Activated naive CD8-positive, alpha-beta T cell treated with anti-CD3 and anti-CD28 coated beads for 36 hours (primary cell): ENCODE data around the gene ARL3. TPM values are rescaled to one million over a fixed set of nuclear protein-coding genes. Genes with fewer than 3 reads are reported as not detected.
A peak's percentile ranks its signal among the peaks of the same experiment; 100 is the strongest.
"Not testable (repeated sequence)": the region's sequence is repeated elsewhere in the genome, so short reads cannot be mapped to it uniquely, and the experiment has no call there.

Experiments
- DNase-seq: peaks from one replicate; pipeline ENCODE4 v3.0.0; 2021
- H3K27ac Mint-ChIP-seq: one replicate; pipeline ENCODE4 v1.8.0; 2022; ENCODE audit warnings: mild to moderate bottlenecking, moderate library complexity, mixed read lengths
- H3K27me3 Mint-ChIP-seq: one replicate; pipeline ENCODE4 v1.8.0; 2022; ENCODE audit warnings: mild to moderate bottlenecking, mixed read lengths
- H3K36me3 Mint-ChIP-seq: one replicate; pipeline ENCODE4 v1.8.0; 2021; ENCODE audit warnings: mild to moderate bottlenecking, mixed read lengths
- H3K4me1 Mint-ChIP-seq: one replicate; pipeline ENCODE4 v1.8.0; 2021; ENCODE audit warnings: mixed read lengths
- H3K4me3 Mint-ChIP-seq: one replicate; pipeline ENCODE4 v1.8.0; 2022; ENCODE audit warnings: mild to moderate bottlenecking, moderate library complexity, mixed read lengths
- H3K9me3 Mint-ChIP-seq: one replicate; pipeline ENCODE4 v1.8.0; 2022; ENCODE audit warnings: mixed read lengths
- total RNA-seq, 2 experiments: library from RNA; stranded (reverse); gene quantifications; one replicate each; pipeline ENCODE4 v1.2.3, GENCODE V29; 2021

The ARL3 gene
- total RNA-seq, 2 experiments from 2014 or later = 5.7 to 6.2 TPM

GRCh38 chr10:102743588-102744373 is 29.6 kb upstream of the ARL3 start, which contains the start of gene WBP1L:
TSS of gene WBP1L (plus strand) at chr10:102743948. CDS start at chr10:102744054, 106 bp downstream.
- Mint-ChIP-seq H3K4me1 (peaks cover 30% of the 10 kb centered on the region), H3K27me3 (no peaks in the 10 kb centered on the region), H3K4me3 (peak within 1 kb of the TSS; percentile 96), H3K27ac (peak within 1 kb of the TSS; percentile 90), H3K36me3 (peaks cover 12% of the 10 kb centered on the region), H3K9me3 (peaks cover 5% of the 10 kb centered on the region)
- peak; percentile 91 for DNase-seq

GRCh38 chr10:102743078-102743587 is 28.9 kb upstream of the ARL3 start:
- peaks cover 25% of the 10 kb centered on the region for H3K4me1 Mint-ChIP-seq
- peaks cover 5% of the 10 kb centered on the region for H3K36me3 Mint-ChIP-seq
- H3K9me3 Mint-ChIP-seq = peaks cover 5% of the 10 kb centered on the region
- no peaks in the 10 kb centered on the region for H3K27me3 Mint-ChIP-seq
- peak overlapping the region; percentile 96 for H3K4me3 Mint-ChIP-seq
- DNase-seq = no peak
- peak overlapping the region; percentile 90 for H3K27ac Mint-ChIP-seq

- not testable (repeated sequence) for H3K9me3 Mint-ChIP-seq, H3K4me3 Mint-ChIP-seq, DNase-seq, H3K27ac Mint-ChIP-seq, H3K27me3 Mint-ChIP-seq, H3K36me3 Mint-ChIP-seq
- peaks cover 25% of the 10 kb centered on the region for H3K4me1 Mint-ChIP-seq
Measured at GRCh38 chr10:102742313-102742712, 28.1 kb upstream of the ARL3 start.

GRCh38 chr10:102741726-102742237 is 27.6 kb upstream of the ARL3 start:
- peaks cover 22% of the 10 kb centered on the region for H3K4me1 Mint-ChIP-seq
- no peaks in the 10 kb centered on the region for H3K27me3 Mint-ChIP-seq
- peaks cover 5% of the 10 kb centered on the region for H3K36me3 Mint-ChIP-seq
- H3K4me3 Mint-ChIP-seq = no peak overlapping the region
- no peak overlapping the region for H3K27ac Mint-ChIP-seq
- no peak for DNase-seq
- peaks cover 5% of the 10 kb centered on the region for H3K9me3 Mint-ChIP-seq

GRCh38 chr10:102740229-102740628 is 26.0 kb upstream of the ARL3 start:
- peaks cover 11% of the 10 kb centered on the region for H3K4me1 Mint-ChIP-seq
- H3K27ac Mint-ChIP-seq = no peak overlapping the region
- peaks cover 5% of the 10 kb centered on the region for H3K9me3 Mint-ChIP-seq
- H3K36me3 Mint-ChIP-seq = peaks cover 5% of the 10 kb centered on the region
- no peak overlapping the region for H3K4me3 Mint-ChIP-seq
- H3K27me3 Mint-ChIP-seq = no peaks in the 10 kb centered on the region
- no peak for DNase-seq

- Mint-ChIP-seq H3K9me3 (peaks cover 5% of the 10 kb centered on the region), H3K27ac (peak overlapping the region; percentile 35)
Measured at GRCh38 chr10:102738692-102739121, 24.5 kb upstream of the ARL3 start.

GRCh38 chr10:102735065-102735562 is 20.9 kb upstream of the ARL3 start:
- Mint-ChIP-seq H3K9me3 (no peaks in the 10 kb centered on the region), H3K4me3 (no peak overlapping the region), H3K27ac (no peak overlapping the region), H3K4me1 (no peaks in the 10 kb centered on the region), H3K27me3 (no peaks in the 10 kb centered on the region), H3K36me3 (peaks cover 5% of the 10 kb centered on the region)
- no peak for DNase-seq

More at GRCh38 chr10:102738692-102739121, 24.5 kb upstream of the ARL3 start:
- no peak overlapping the region for H3K4me3 Mint-ChIP-seq
- H3K27me3 Mint-ChIP-seq = no peaks in the 10 kb centered on the region
- DNase-seq = no peak
- H3K36me3 Mint-ChIP-seq = peaks cover 8% of the 10 kb centered on the region
- H3K4me1 Mint-ChIP-seq = peaks cover 5% of the 10 kb centered on the region

- H3K27me3 Mint-ChIP-seq = no peaks in the 10 kb centered on the region
- no peaks in the 10 kb centered on the region for H3K9me3 Mint-ChIP-seq
- no peak for DNase-seq
- H3K27ac Mint-ChIP-seq = no peak overlapping the region
- peaks cover 2% of the 10 kb centered on the region for H3K36me3 Mint-ChIP-seq
- H3K4me3 Mint-ChIP-seq = no peak overlapping the region
- peaks cover 6% of the 10 kb centered on the region for H3K4me1 Mint-ChIP-seq
Measured at GRCh38 chr10:102732661-102733060, 18.5 kb upstream of the ARL3 start.

- Mint-ChIP-seq H3K27me3 (no peaks in the 10 kb centered on the region), H3K36me3 (peaks cover 2% of the 10 kb centered on the region), H3K9me3 (no peaks in the 10 kb centered on the region), H3K4me1 (peaks cover 6% of the 10 kb centered on the region), H3K27ac (no peak overlapping the region), H3K4me3 (no peak overlapping the region)
- no peak for DNase-seq
Measured at GRCh38 chr10:102731222-102731800, 17.1 kb upstream of the ARL3 start.

- DNase-seq = peak; percentile 47
- peaks cover 6% of the 10 kb centered on the region for H3K4me1 Mint-ChIP-seq
- no peaks in the 10 kb centered on the region for H3K9me3 Mint-ChIP-seq
- peaks cover under 1% of the 10 kb centered on the region for H3K36me3 Mint-ChIP-seq
- H3K4me3 Mint-ChIP-seq = no peak overlapping the region
- peak overlapping the region; percentile 7 for H3K27ac Mint-ChIP-seq
- H3K27me3 Mint-ChIP-seq = no peaks in the 10 kb centered on the region
Measured at GRCh38 chr10:102729029-102730026, 15.1 kb upstream of the ARL3 start.

GRCh38 chr10:102727037-102727818 is 13.0 kb upstream of the ARL3 start:
- H3K4me3 Mint-ChIP-seq = no peak overlapping the region
- H3K27ac Mint-ChIP-seq = no peak overlapping the region
- DNase-seq = no peak
- H3K36me3 Mint-ChIP-seq = peaks cover 11% of the 10 kb centered on the region
- peaks cover 6% of the 10 kb centered on the region for H3K4me1 Mint-ChIP-seq
- no peaks in the 10 kb centered on the region for H3K27me3 Mint-ChIP-seq
- H3K9me3 Mint-ChIP-seq = peaks cover 2% of the 10 kb centered on the region

- H3K9me3 Mint-ChIP-seq = peaks cover 2% of the 10 kb centered on the region
Measured at GRCh38 chr10:102726274-102726673, 12.1 kb upstream of the ARL3 start.

GRCh38 chr10:102723989-102724388 is 9.8 kb upstream of the ARL3 start:
- H3K27ac Mint-ChIP-seq = no peak overlapping the region
- DNase-seq = no peak
- H3K4me3 Mint-ChIP-seq = no peak overlapping the region
- peaks cover 17% of the 10 kb centered on the region for H3K4me1 Mint-ChIP-seq
- peaks cover 19% of the 10 kb centered on the region for H3K36me3 Mint-ChIP-seq
- H3K27me3 Mint-ChIP-seq = no peaks in the 10 kb centered on the region
- H3K9me3 Mint-ChIP-seq = peaks cover 2% of the 10 kb centered on the region

More at GRCh38 chr10:102726274-102726673, 12.1 kb upstream of the ARL3 start:
- Mint-ChIP-seq H3K4me1 (peaks cover 11% of the 10 kb centered on the region), H3K36me3 (peaks cover 15% of the 10 kb centered on the region), H3K27ac (no peak overlapping the region), H3K27me3 (no peaks in the 10 kb centered on the region), H3K4me3 (no peak overlapping the region)
- DNase-seq = no peak
